Measurements from ENCODE around the gene PARD6B. TPM values are rescaled to one million over a fixed set of nuclear protein-coding genes. Genes with fewer than 3 reads are reported as not detected.

PARD6B gene
- total and polyA plus RNA-seq, 2 of the 13 experiments (the other 11 are each of a cell fraction or from before 2014, with no cell fraction given): 6.9 to 22.2 TPM

- no peak for FAIRE-seq
- Histone ChIP-seq H3K36me3 (replicated peaks in 1 of 2; ENCODE audit: control insufficient read depth in 1 of 2, insufficient read depth in 2 of 2, low read length in 2 of 2) (no peaks in the 10 kb centered on the region), H4K20me1 (ENCODE audit: insufficient read depth, low read length) (no peaks in the 10 kb centered on the region), H3K4me1 (ENCODE audit: insufficient read depth, low read length) (peaks cover 18% of the 10 kb centered on the region), H3K27ac (ENCODE audit: extremely low read length, insufficient read depth, low read length) (no peak overlapping the region), H3K9me3 (ENCODE audit: low read length) (no peaks in the 10 kb centered on the region), H3K27me3 (ENCODE audit: control insufficient read depth in 1 of 2, insufficient read depth in 2 of 2, low read length in 2 of 2) (0 out of 5 replicates have a peak, but pooled peaks cover 0 to 1% of the 10 kb centered on the region in 2 experiments), H3K79me2 (ENCODE audit: insufficient read depth, low read length) (no peaks in the 10 kb centered on the region), H3K9ac (ENCODE audit: insufficient read depth, low read depth, low read length) (no peak overlapping the region), H2AFZ (ENCODE audit: low read length) (no peak overlapping the region), H3K4me3 (replicated peaks in 1 of 3; ENCODE audit: insufficient read depth in 1 of 3, low read depth in 2 of 3, low read length in 3 of 3) (no peak overlapping the region), H3K4me2 (ENCODE audit: low read depth, low read length) (no peak overlapping the region)
- no peak for DNase-seq (ENCODE audit: low spot score)
- intact Hi-C loops (cut with micrococcal nuclease; ENCODE audit: unreplicated experiment): no loop called here
- no peak for ATAC-seq
- ChIA-PET POLR2A (no interaction called here), CTCF (ENCODE audit: low intra/inter-chr PET ratio, low total read pairs) (no interaction called here)
- WGBS (ENCODE audit: low lambda C conversion rate): 87% methylated on average over 4 of the region's 4 CpGs
- BruUV-seq (replicated peaks): no TSS peak
- in situ Hi-C loops (cut with HindIII; ENCODE audit: extremely low pct_ligation_motif_present, low pct_unique_long_range_greater_than_20kb): loop anchor here (25.0 kb wide), 1 partner anchor 528 kb away; no protein-coding TSS in a partner anchor
- TF ChIP-seq GPBP1L1 (CRISPR knock-in tag; IDR thresholded peaks at IDR 0.05) (no peak), STAG1 (CRISPR knock-in tag; IDR thresholded peaks at IDR 0.05) (no peak), REST (IDR thresholded peaks at IDR 0.05; ENCODE audit: borderline replicate concordance in 1 of 2, low read depth in 1 of 2, low read length in 2 of 2) (no peak), EP300 (IDR thresholded peaks at IDR 0.05; ENCODE audit: low read depth in 2 of 2, low read length in 2 of 2) (no peak), EP300 (CRISPR knock-in tag; IDR thresholded peaks at IDR 0.05; ENCODE audit: borderline replicate concordance) (no peak), MLX (CRISPR knock-in tag; IDR thresholded peaks at IDR 0.05) (no peak), HOXA7 (CRISPR knock-in tag; IDR thresholded peaks at IDR 0.05) (no peak), POLR2G (IDR thresholded peaks at IDR 0.05; ENCODE audit: low read depth, low read length) (no peak), ZNF639 (CRISPR knock-in tag; conservative IDR thresholded peaks at IDR 0.05) (no peak), DNMT1 (CRISPR knock-in tag; IDR thresholded peaks at IDR 0.05) (no peak), ZNF501 (CRISPR knock-in tag; IDR thresholded peaks at IDR 0.05) (no peak), AHR (CRISPR knock-in tag; IDR thresholded peaks at IDR 0.05) (no peak), NFRKB (IDR thresholded peaks at IDR 0.05) (no peak), ZNF468 (CRISPR knock-in tag; IDR thresholded peaks at IDR 0.05) (no peak), LBX2 (CRISPR knock-in tag; IDR thresholded peaks at IDR 0.05; ENCODE audit: borderline replicate concordance) (no peak), ZNF776 (CRISPR knock-in tag; IDR thresholded peaks at IDR 0.05) (no peak), PBX2 (CRISPR knock-in tag; IDR thresholded peaks at IDR 0.05) (no peak), ZNF777 (CRISPR knock-in tag; IDR thresholded peaks at IDR 0.05) (no peak)
Measured at GRCh38 chr20:50784464-50784863, 53.1 kb downstream of the PARD6B start.

Measured in HepG2 (cell line).